Liver (tissue), 3 donors: ENCODE measurements around the gene TWSG1.

Experiments
- CTCF ChIP-seq: fragments of 150-350 bp; IDR thresholded peaks from 2 replicates; pipeline ENCODE4 v1.5.1; 2017; ENCODE audit warnings: improper control_type of control experiment, low read depth, low read length; ENCODE audit not compliant: missing input control
- EGR1 ChIP-seq, 2 donors: IDR thresholded peaks; 2 replicates each; pipeline ENCODE4 v1.6.1; 2016 to 2018; ENCODE audit warnings: antibody characterized with exemption in 2 of 2, low read depth in 2 of 2
- FOXA1 ChIP-seq: IDR thresholded peaks from 2 replicates; pipeline ENCODE4 v1.6.1; 2016; ENCODE audit warnings: antibody characterized with exemption
- GABPA ChIP-seq, 2 donors: IDR thresholded peaks in 1 of 2; conservative IDR thresholded peaks in 1 of 2; 2 replicates each; pipeline ENCODE4 v1.6.1; 2016; ENCODE audit warnings: antibody characterized with exemption in 2 of 2, mild to moderate bottlenecking in 1 of 2, moderate library complexity in 1 of 2
- JUND ChIP-seq, 2 donors: IDR thresholded peaks; 2 replicates each; pipeline ENCODE4 v1.6.1; 2016; ENCODE audit warnings: antibody characterized with exemption in 2 of 2
- MAX ChIP-seq: IDR thresholded peaks from 2 replicates; pipeline ENCODE4 v1.6.1; 2016; ENCODE audit warnings: antibody characterized with exemption
- RAD21 ChIP-seq, 2 donors: IDR thresholded peaks; 2 replicates each; pipeline ENCODE4 v1.6.1; 2016; ENCODE audit warnings: antibody characterized with exemption in 2 of 2, mild to moderate bottlenecking in 2 of 2
- REST ChIP-seq: IDR thresholded peaks from 2 replicates; pipeline ENCODE4 v1.6.1; 2016; ENCODE audit warnings: antibody characterized with exemption, mild to moderate bottlenecking
- TAF1 ChIP-seq: conservative IDR thresholded peaks from 2 replicates; pipeline ENCODE4 v1.6.1; 2016; ENCODE audit warnings: antibody characterized with exemption, mild to moderate bottlenecking
- YY1 ChIP-seq: IDR thresholded peaks from 2 replicates; pipeline ENCODE4 v1.6.1; 2016; ENCODE audit warnings: antibody characterized with exemption, mild to moderate bottlenecking
- TF ChIP-seq, protein P1 (sequence below): IDR thresholded peaks from 2 replicates; pipeline ENCODE4 v1.6.1; 2016; ENCODE audit warnings: antibody characterized with exemption
- TF ChIP-seq, protein P2 (sequence below): IDR thresholded peaks from 2 replicates; pipeline ENCODE4 v1.6.1; 2016; ENCODE audit warnings: antibody characterized with exemption
- donor health status: healthy.
- donor health status: healthy.

GRCh38 chr18:9433671-9434121, 99.1 kb downstream of the TWSG1 start:
- TF ChIP-seq CTCF (no peak), TAF1 (no peak), MAX (no peak), RAD21 (IDR thresholded peaks at IDR 0.05) (no peak), YY1 (no peak), GABPA (IDR thresholded peaks at IDR 0.05 in 1 of 2, conservative IDR thresholded peaks at IDR 0.05 in 1 of 2) (no peak), REST (no peak), JUND (IDR thresholded peaks at IDR 0.05) (no peak), FOXA1 (no peak), EGR1 (IDR thresholded peaks at IDR 0.05; ENCODE audit: low read depth in 2 of 2) (no peak)
- TF ChIP-seq, protein P1, sequence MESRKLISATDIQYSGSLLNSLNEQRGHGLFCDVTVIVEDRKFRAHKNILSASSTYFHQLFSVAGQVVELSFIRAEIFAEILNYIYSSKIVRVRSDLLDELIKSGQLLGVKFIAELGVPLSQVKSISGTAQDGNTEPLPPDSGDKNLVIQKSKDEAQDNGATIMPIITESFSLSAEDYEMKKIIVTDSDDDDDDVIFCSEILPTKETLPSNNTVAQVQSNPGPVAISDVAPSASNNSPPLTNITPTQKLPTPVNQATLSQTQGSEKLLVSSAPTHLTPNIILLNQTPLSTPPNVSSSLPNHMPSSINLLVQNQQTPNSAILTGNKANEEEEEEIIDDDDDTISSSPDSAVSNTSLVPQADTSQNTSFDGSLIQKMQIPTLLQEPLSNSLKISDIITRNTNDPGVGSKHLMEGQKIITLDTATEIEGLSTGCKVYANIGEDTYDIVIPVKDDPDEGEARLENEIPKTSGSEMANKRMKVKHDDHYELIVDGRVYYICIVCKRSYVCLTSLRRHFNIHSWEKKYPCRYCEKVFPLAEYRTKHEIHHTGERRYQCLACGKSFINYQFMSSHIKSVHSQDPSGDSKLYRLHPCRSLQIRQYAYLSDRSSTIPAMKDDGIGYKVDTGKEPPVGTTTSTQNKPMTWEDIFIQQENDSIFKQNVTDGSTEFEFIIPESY, result no peak
- TF ChIP-seq, protein P2, sequence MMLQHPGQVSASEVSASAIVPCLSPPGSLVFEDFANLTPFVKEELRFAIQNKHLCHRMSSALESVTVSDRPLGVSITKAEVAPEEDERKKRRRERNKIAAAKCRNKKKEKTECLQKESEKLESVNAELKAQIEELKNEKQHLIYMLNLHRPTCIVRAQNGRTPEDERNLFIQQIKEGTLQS, result no peak
